GM20431 (cell line): ENCODE measurements around the gene CENPS.
"Not testable (repeated sequence)": the region's sequence is repeated elsewhere in the genome, so short reads cannot be mapped to it uniquely, and the experiment has no call there.

ENCODE experiments used
- in situ Hi-C: fragments of 300-500 bp; cut with MseI, MboI; formaldehyde crosslinking; loops from one replicate; pipeline ENCODE4 v1.15.0; 2020; ENCODE audit warnings: low sequenced_read_pairs; ENCODE audit not compliant: unreplicated experiment

The CENPS gene

DNA sequence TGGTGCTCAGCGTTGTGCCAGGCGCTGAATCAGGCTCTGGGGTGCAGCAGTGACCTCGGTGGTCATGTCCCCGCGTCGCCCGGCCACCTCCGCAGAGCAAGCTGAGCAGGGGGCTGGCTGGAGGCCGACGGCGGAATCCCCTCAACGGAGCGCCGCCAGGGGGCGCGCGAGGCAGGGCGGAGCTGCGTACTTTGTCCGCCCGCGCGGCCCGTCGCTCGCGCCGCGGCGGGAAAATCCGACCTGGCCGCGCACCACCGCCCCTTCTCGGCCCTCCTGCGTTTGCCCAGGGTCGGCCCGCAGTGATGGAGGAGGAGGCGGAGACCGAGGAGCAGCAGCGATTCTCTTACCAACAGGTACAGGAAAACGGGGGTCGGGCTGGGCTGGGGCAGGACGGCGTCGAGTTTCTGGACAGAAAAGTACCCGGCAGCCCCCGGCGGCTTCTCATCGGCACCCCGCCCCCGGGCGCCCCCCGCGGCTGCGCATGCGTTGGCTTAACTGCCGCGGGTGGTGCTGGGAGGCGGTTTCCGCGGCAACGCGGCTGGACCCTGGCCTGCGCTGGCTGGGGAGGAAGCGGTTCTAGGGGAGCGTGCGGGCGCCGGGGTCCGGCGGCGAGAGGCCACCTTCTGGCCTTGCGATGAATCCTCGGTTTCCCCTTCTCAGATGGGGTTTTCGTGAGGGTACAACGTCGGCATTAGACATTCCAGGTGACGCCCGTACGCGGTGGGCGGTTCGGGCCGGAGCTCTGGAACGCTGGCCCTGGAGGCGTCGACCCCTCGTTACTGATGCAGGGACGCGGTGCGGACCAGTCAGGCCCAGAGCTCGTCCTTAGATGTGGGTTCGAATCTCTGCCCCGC, at the start of gene CENPS:
TSS of gene CENPS (plus strand) at position 218 of the 854 bp plus-strand sequence. CDS start at position 303, 85 bp downstream.
- in situ Hi-C loops, result no loop called here

DNA sequence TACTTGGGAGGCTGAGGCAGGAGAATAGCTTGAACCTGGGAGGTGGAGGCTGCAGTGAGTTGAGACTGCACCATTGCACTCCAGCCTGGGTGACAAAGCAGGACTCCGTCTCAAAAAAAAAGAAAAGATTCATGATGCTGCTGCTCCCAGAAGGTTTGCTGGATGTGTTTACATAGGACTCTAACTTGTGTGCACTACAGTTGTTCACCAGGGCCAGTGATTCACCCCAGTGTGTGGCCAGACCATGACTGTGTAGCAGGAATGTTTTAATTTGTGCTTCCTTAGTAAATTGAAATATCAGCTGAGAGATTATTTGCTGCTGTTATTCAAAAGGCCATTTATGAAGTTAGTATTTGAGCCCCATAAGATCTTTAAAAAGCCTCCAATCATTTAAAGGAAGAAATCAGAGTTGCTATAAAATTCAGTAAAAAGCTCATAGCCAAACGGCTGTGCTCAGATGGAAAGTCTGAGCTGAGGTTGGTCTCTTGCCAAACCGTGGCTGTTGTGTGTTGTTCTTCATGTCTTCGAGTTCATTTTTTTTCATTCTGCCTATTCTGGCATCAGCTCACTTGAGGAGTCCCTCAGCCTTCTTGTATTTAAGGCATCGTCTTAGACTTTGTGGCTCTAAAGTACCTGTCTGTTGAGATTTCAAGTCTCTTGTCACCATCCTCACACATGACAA, 49.5 kb upstream of the CENPS start:
- in situ Hi-C loops, result no loop called here

DNA sequence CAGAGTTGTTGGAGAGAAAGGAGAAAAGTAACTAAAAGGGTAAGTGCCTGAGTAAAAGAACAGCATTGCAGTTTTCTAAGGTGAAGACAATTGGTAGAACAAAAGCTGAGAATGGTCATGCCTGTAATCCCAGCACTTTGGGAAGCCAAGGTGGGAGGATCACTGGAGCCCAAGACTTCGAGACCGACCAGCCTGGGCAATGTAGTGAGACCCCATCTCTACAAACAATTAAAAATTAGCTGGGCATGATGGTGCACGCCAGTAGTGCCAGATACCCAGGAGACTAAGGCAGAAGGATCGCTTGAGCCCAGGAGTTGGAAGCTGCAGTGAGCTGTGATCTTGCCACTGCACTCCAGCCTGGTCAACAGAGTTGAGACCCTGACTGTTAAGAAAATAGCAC, 46.6 kb upstream of the CENPS start:
- in situ Hi-C loops, result no loop called here

DNA sequence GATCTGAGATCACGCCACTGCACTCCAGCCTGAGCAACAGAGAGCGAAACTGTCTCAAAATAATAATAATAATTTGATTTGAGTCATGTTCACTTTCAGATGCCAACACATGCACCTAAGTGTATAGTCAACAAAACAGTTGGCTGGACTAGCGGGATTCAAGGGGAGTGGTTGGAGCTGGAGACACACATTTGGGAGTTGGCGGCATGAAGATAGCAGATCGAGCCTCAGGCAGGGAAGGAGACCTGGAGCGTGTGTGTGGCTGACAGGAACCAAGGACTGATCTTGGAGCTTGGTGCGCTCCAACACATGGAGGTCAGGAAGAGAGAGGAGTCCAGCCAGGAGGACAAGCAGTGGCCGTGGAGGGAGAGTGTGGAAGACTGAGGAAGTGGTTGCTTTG, 46.0 kb upstream of the CENPS start:
- in situ Hi-C loops, result no loop called here

DNA sequence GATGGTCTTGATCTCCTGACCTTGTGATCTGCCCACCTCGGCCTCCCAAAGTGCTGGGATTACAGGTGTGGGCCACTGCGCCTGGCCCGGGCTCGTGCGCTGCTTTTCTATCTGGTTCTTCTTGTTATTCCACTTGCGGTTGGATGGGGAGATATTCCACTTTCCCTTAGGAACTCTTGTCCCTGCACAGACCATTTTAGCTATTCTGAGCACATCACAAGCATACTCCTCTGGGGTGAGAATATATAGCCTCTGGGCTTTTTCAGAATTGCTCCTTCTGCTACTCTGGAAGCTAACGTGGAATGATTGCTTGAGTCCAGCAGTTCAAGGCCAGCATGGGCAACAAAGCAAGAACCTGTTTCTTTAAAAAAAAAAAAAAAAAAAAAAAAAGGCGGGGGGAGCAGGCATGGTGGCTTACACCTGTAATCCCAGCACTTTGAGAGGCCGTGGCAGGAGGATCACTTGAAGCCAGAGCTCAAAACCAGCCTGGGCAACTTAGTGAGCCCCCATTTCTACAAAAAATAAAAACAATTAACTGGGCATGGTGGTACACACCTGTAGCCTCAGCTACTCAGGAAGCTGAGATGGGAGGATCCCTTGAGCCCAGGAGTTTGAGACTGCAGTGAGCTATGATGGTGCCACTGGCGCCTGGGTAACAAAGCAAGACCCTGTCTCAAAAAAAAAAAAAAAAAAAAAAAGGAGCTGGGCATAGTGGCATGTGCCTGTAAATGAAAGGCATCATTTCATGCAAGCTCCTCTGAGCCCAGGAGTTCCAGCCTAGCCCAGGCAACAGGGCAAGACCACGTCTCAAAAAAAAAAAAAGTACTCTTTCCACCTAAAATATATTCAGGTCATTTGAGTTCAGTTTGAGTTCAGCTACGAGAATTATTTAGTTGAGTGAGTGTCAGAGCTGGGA, 43.2 kb upstream of the CENPS start:
- in situ Hi-C loops, result no loop called here

DNA sequence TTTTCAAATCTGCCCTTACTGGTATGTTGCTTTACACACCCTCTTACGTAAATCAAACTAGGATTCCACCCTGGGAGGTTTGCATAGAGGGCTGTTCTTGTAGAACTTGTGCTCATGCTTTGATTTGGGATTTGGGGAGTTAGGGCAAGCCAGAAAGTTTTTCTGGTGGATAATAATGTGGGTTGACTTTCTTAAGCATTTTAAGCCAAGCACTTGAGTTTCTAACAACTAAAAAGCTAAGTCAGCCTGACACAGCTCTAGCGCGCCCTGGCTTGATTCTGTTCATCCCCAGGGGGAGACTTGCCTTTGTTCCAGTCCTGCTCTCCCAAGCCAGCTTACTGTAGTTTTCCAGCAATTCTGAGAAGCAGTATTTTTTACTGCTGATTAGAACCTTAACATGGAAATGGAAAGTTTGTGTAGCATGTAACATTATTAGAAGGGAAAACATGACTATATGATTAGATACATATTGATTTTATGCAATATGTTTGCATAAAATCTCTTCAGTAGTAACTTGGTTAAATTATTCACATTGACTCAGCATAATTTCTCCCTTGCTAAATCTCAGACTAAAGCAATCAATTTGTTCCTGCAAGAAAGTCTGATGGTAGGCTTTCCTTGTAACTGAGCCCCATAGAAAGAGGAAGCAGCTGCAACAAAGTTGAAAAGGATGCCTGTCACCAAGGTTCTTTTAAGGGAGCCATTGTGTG, 42.4 kb upstream of the CENPS start:
- in situ Hi-C loops, result no loop called here

DNA sequence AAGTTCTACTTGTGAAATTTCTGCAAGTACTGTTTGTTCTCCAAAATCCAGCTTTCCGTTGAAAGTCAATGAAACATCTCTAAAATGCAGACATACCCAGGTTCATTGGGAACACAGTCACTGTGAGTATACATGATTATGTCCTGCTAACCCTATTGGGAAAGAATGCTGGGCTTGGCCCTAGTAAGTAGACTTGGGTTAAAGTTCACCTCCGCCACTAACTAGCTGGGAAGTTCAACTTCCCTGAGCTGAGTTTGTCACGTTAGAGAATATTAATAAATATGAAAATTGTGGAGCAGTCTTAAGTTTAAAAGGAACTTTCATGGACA, 41.9 kb upstream of the CENPS start:
- in situ Hi-C loops, result no loop called here

DNA sequence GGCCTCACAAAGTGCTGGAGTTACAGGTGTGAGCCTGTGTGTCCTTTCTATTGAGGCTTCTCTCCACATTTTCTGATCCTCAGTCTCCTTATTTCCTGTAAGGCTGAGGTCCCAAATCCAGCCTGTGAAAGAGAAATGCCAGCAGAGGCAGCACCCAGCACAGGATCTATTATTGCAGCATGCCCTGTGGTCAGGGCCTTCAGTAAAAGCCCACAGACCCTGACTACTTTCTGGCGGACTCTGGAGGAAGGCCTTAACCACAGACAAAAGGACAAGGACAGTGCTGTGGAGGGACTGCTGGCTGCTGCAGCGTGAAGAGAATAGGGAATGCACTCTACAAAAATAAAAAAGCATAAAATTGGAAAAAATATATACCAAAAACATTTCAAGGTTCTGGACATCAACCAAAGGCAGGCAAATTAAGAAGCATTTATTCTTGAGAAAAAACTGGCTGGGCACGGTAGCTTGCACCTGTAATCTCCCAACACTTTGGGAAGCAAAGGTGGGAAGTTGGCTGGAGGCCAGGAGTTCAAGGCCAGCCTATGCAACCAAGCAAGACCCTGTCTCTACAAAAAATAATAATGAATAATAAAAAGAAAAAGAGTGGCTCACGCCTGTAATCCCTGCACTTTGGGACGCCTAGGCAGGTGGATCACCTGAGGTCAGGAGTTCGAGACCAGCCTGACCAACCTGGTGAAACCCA, 40.8 kb upstream of the CENPS start:
- in situ Hi-C loops, result no loop called here

DNA sequence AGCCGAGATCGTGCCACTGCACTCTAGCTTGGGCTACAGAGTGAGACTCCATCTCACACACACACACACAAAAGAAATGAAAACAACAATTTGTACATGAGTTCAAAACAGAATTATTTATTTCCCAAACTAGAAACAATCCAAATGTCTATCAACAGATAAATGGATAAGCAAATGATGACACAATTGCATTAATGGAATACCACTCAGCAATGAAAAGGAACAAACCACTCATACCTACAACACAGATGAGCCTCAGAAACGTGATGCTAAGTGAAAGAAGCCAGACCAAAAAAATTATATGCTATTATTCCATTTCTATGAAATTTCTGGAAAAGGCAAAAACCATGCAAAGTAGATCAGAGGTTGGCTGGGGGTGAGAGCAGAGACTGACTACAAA, 33.4 kb upstream of the CENPS start:
- in situ Hi-C loops, result no loop called here

DNA sequence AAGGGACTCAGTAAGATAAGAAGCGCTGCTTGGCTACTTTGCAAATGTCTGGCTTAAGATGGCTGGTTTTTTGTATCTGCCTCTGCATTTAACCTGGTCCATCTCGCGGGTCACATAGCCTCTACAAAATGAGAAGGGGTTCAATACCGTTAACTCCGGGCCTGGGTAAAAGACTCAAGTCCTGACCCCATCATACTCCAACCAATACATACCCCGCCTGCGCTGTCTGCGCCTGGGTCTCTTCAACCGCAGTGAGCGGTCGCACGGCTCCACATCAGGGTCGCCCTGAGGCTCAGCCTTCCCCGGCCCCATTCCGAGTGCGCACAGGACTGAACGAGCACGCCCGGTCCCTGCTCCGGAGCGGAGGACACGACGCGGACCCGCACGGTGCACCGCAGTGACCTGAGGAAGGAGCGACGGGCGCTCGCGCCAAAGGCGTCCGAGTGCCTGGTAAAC, 31.9 kb upstream of the CENPS start:
- in situ Hi-C loops, result no loop called here

DNA sequence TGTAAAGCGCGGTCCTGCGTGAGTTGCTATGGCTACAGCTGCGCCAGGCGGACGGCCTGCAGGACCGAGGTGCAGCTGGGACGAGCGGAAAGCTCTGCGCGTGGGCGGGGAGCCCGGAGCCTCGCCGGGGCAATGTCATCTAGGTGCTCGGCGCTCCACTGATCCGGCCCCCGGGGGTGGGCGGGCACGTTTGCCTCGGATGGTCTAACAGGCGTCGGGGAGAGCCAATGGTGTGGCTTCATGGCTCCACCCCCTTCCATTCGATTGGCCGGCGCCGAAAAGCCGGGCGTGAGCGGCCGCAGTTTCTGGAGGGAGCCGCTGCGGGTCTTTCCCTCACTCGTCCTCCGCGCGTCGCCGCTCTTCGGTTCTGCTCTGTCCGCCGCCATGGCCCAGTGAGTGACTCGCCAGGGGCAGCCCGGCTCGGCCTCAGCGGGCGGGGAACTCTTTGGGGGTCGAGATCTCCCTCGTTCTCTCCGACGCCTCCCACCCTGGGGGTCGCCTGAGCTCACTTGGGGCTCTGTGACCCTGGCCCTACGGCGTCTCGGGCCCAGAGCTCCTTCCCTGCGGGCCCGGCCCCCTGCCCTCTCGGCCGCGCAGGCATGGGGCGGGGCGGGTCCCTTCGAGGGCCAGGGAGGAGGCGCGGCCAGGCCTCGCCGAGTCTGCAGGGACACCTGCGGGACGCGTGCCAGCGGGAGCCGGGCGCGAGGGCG, 31.3 kb upstream of the CENPS start, which contains the start of gene PGD:
TSS of gene PGD (plus strand) at position 331 of the 710 bp plus-strand sequence. CDS start at position 385, 54 bp downstream.
- in situ Hi-C loops, result no loop called here

DNA sequence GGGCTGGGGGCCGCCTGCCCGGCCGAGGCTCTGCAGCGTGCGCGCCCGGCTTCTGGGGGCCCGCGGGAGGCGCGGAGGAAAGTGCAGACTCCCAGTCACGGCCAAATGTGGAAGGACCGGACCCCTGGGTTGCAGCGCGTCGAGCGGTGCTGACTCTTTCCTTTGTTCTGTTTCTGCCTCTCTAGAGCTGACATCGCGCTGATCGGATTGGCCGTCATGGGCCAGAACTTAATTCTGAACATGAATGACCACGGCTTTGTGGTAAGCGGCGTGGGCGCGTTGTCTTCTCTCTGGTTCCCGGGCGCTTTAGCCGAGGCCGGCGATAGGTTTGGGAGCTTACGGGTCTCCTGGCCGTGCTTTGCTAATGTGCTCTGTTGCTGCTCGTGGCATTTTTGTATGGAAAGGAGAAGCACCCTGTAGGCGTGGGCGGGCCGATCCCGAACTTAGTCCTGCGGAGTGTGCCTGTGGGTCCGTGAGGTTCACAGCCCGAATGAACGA, 30.7 kb upstream of the CENPS start:
- in situ Hi-C loops, result no loop called here

DNA sequence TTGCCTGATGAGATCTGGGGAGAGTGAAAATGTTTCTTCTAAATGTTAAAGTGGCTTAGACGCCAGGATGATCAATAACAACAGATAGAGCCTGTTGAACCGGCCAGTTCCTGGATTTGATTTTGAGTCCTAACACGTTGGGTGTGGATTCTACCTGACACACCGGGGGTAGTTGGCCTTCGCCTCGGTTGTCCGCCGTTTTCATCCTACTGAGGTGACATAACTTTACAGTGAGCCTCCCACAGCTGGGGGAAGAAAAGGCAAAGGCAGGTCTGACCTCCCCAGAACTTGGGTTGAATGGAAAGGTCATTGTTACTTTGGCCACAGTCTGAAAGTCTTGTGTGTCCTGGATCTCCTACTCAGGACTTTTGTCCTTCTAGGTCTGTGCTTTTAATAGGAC, 30.2 kb upstream of the CENPS start:
- in situ Hi-C loops, result no loop called here

DNA sequence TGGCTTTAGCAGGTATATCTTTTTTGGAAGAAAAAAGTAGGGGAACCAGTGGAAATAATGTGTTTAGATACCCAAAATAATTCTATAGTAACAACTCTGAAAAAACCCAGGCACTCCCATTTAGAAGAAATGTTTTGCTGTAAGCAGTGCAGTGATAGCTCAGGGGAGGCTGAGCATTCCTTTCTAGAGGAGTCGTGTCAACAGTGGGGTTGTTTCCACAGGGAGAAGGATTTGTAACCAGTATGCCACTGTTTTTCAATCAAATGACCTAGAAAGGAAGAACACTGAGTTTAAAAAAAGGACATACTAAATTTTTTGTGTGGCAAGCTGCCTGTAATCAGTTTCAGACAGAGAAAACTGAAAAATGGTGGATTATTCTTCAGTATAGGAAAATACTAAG, 29.0 kb upstream of the CENPS start:
- in situ Hi-C loops, result no loop called here

DNA sequence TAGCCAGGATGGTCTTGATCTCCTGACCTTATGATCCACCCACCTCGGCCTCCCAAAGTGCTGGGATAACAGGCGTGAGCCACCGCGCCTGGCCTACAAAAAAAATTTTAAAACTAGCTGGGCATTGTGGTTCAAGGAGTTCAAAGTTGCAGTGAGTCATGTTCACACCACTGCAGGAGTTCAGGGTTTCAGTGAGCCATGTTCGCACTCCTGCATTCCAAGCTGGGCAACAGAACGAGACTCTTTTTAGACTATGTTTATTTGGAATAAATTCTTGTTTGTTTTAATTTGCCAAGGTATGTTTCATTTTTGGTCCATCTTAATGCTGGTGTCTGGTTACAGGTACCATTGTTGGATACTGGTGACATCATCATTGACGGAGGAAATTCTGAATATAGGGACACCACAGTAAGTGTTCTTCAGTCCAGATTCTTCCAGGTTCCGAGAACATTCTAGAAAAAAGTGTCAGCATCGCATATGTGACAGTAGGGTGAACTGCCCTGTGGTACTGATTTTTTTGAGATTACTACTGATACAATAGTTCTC, 27.4 kb upstream of the CENPS start:
- in situ Hi-C loops, result no loop called here

DNA sequence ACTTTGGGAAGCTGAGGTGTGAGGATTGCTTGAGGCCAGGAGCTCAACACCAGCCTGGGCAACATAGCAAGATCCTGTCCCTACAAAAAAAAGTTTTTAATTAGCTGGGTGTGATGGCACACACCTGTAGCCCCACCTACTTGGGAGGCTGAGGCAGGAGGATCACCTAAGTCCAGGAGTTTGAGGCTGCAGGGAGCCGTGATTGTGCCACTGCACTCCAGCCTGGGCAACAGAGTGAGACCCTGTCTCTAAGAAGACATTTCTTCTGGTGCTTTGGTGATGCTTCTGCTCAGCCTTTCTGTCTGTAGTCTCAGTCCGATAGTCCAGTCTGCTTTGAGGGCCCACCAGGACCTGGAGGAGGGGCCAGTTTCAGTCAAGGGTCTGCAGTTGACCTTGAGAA, 23.0 kb upstream of the CENPS start:
- in situ Hi-C loops, result no loop called here

DNA sequence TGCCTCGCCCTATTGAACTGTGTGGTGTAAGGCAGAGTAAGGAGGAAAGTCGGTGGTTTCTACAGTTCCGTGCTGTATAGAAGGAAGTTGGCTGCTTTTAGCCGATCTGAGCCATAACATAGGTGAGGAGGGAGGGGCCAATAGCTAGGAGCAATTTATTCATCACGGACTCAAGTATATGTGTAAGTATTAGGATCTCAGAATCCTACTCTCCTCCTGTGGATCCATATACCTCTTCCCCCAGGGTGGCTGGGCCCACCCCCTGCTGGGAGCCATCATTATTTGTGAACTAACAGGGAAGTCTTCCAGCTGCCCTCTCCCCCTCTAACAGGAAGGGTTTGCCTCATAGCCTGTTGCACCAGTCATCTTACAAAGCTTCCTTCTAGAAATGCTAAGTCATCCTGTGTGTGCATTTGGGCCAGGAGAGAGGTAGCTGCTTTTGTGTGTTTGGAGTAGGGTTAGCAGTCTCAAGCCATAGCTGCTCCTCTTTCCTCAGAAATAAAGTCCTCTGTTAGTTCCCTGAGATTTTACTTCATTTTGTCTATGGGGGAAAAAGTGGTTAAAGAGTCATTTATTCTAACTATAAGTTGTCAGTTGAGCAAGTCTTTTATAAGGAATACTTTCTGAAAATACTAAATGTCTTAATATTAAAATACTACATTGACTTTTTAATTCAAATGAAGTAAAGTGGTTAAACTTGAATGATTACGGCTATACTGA, 14.9 kb upstream of the CENPS start:
- in situ Hi-C loops, result no loop called here

DNA sequence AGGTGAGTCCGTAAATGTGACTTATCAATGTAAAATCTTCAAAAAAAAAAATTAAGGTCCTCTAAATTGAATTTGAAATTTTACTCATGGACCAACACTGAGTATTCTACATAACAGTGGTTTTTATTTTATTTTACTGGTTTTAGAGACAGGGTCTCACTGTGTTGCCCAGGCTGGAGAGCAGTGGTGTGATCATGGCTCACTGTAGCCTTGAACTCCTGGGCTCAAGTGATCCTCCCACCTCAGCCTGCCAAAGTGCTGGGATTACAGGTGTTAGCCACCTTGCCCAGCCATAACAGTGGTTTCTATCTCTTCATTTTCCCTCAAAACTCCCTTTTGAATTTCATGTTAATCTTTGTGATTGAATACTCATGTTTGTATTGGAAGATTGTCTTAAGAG, 14.3 kb upstream of the CENPS start:
- in situ Hi-C loops, result not testable (repeated sequence)
